Hepatocyte (in vitro differentiated cells): Measurements from ENCODE around the gene PTCD1. TPM values are rescaled to one million over a fixed set of nuclear protein-coding genes. Genes with fewer than 3 reads are reported as not detected.

ENCODE experiments used
- DNase-seq: peaks from one replicate; pipeline ENCODE4 v3.0.0-alpha.2; 2016; ENCODE audit warnings: low spot score
- H2AFZ ChIP-seq: fragments of 200-600 bp; sonication (generic); 2 replicates; pipeline ENCODE4 v1.6.0; 2016; ENCODE audit warnings: antibody characterized with exemption, mild to moderate bottlenecking
- H3K27ac ChIP-seq: fragments of 200-600 bp; sonication (generic); 2 replicates; pipeline ENCODE4 v1.5.1; 2016; ENCODE audit warnings: mild to moderate bottlenecking
- H3K27me3 ChIP-seq: fragments of 200-600 bp; sonication (generic); 2 replicates; pipeline ENCODE4 v1.6.1; 2016
- H3K36me3 ChIP-seq: fragments of 200-600 bp; sonication (generic); replicated peaks from 2 replicates; pipeline ENCODE4 v1.5.1; 2016; ENCODE audit warnings: low read depth; ENCODE audit not compliant: insufficient read depth
- H3K4me1 ChIP-seq: fragments of 200-600 bp; sonication (generic); 2 replicates; pipeline ENCODE4 v1.5.1; 2016; ENCODE audit warnings: mild to moderate bottlenecking, moderate library complexity; ENCODE audit not compliant: insufficient read depth
- H3K4me2 ChIP-seq: fragments of 200-600 bp; sonication (generic); 2 replicates; pipeline ENCODE4 v1.6.0; 2016
- H3K4me3 ChIP-seq: fragments of 200-600 bp; sonication (generic); 2 replicates; pipeline ENCODE4 v1.5.1; 2016; ENCODE audit warnings: mild to moderate bottlenecking
- H3K79me2 ChIP-seq: fragments of 200-600 bp; sonication (generic); 2 replicates; pipeline ENCODE4 v1.6.0; 2017; ENCODE audit warnings: mild to moderate bottlenecking
- H3K9me2 ChIP-seq: fragments of 200-600 bp; sonication (generic); replicated peaks from 2 replicates; pipeline ENCODE4 v1.6.0; 2017; ENCODE audit warnings: mild to moderate bottlenecking; ENCODE audit not compliant: insufficient read depth
- H3K9me3 ChIP-seq: fragments of 200-600 bp; sonication (generic); 2 replicates; pipeline ENCODE4 v1.5.1; 2016; ENCODE audit warnings: low read depth, mild to moderate bottlenecking
- H4K20me1 ChIP-seq: fragments of 200-600 bp; sonication (generic); 2 replicates; pipeline ENCODE4 v1.6.0; 2016; ENCODE audit warnings: mild to moderate bottlenecking; ENCODE audit not compliant: insufficient read depth, poor library complexity, severe bottlenecking
- EZH2 ChIP-seq: fragments of 200-600 bp; sonication (generic); IDR thresholded peaks from 2 replicates; pipeline ENCODE4 v1.6.1; 2016; ENCODE audit warnings: antibody characterized with exemption, mild to moderate bottlenecking, borderline replicate concordance
- EZH2phosphoT487 ChIP-seq: fragments of 200-600 bp; sonication (generic); IDR thresholded peaks from one replicate; pipeline ENCODE4 v1.6.1; 2018; ENCODE audit warnings: antibody characterized with exemption, mild to moderate bottlenecking, low read depth, moderate library complexity; ENCODE audit not compliant: unreplicated experiment, severe bottlenecking
- WGBS: methylation state at CpG from one replicate; pipeline ENCODE4 v1.1.6; 2016; ENCODE audit warnings: low lambda C conversion rate; ENCODE audit errors: missing lambda C conversion rate; 5-methylcytosine and 5-hydroxymethylcytosine counted together
- polyA plus RNA-seq: library from polyadenylated mRNA; unstranded; fragments of >200 nt; fragmentation: Nextera tagmentation; extraction: Ambion mirVana; gene quantifications from 2 replicates; pipeline ENCODE4 v1.2.1, GENCODE V29; 2016
- total RNA-seq: library from RNA; depleted of rRNA; stranded (reverse); fragments of >200 nt; gene quantifications from 2 replicates; pipeline ENCODE4 v1.2.3, GENCODE V29; 2014
- TF ChIP-seq, protein P1 (sequence below): fragments of 200-600 bp; sonication (generic); IDR thresholded peaks from 2 replicates; pipeline ENCODE4 v1.5.1; 2016; ENCODE audit warnings: antibody characterized with exemption, mild to moderate bottlenecking; ENCODE audit not compliant: poor library complexity

The PTCD1 gene, protein sequence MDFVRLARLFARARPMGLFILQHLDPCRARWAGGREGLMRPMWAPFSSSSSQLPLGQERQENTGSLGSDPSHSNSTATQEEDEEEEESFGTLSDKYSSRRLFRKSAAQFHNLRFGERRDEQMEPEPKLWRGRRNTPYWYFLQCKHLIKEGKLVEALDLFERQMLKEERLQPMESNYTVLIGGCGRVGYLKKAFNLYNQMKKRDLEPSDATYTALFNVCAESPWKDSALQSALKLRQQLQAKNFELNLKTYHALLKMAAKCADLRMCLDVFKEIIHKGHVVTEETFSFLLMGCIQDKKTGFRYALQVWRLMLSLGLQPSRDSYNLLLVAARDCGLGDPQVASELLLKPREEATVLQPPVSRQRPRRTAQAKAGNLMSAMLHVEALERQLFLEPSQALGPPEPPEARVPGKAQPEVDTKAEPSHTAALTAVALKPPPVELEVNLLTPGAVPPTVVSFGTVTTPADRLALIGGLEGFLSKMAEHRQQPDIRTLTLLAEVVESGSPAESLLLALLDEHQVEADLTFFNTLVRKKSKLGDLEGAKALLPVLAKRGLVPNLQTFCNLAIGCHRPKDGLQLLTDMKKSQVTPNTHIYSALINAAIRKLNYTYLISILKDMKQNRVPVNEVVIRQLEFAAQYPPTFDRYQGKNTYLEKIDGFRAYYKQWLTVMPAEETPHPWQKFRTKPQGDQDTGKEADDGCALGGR
- 9.2 and 11.3 TPM in 2 replicates for total RNA-seq
- polyA plus RNA-seq: 7.0 and 10.8 TPM in 2 replicates

DNA sequence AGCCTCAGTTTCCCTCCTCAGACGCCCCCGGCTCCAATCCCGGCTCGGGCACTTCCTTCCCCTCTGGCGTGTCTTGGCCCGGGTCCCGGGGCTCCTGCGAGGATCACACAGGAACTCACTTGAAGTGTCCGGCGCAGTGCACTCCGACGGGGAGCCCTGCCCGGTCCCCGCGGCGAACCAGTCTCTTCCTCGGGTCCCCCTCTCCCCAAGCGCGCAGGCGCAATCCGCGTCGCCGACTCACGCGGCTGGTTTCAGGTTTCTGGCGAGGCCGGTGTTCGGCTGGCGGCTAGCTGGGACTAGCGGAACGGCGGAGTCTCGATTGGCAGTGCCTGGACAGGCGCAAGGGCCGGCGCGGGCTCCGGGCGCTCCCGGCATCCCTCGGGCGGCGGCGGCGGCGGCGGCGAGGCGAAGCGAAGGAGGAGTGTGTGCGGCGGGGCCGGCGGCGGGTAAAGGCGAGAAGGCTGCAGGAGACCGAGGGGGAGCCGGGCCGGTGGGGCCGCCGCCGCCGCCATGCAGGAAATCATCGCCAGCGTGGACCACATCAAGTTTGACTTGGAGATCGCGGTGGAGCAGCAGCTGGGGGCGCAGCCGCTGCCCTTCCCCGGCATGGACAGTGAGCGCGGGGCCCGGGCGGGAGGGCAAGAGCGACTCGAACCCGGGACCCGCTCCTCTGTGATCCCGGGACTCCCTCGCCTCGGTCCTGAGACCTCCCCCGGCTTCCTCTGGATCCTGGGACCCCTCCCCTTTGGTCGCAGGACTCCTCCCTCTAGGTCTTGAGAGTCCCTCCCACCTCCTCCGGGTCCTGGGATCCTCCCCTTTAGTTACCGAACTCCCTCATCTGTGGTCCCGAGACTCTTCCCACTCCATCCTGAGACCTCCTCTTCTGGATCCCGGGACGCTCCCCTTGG lies at the start of gene PTCD1, which contains the start of gene CPSF4:
Gene PTCD1, minus strand, starts transcription at position 226 of the 908 bp plus-strand sequence. CDS start 3,556 bp downstream, outside the sequence.
Gene CPSF4, plus strand, starts transcription at position 371 of the 908 bp plus-strand sequence. Its CDS starts 140 bp downstream, at position 511.
- H3K4me1 ChIP-seq: peaks cover 10% of the 10 kb centered on the region
- no peaks in the 10 kb centered on the region for H3K36me3 ChIP-seq
- H3K4me2 ChIP-seq: peak within 1 kb of the TSS; percentile 90
- H2AFZ ChIP-seq: peak within 1 kb of the TSS; percentile 86
- DNase-seq: peak; percentile 99
- H3K4me3 ChIP-seq: peak within 1 kb of the TSS; percentile 93
- no peaks in the 10 kb centered on the region for H3K9me2 ChIP-seq
- no peaks in the 10 kb centered on the region for H3K9me3 ChIP-seq
- peaks cover 73% of the 10 kb centered on the region for H3K79me2 ChIP-seq
- 1% methylated on average over 61 of the region's 89 CpGs for WGBS
- no peaks in the 10 kb centered on the region for H3K27me3 ChIP-seq
- H4K20me1 ChIP-seq: peaks cover 6% of the 10 kb centered on the region
- TF ChIP-seq, protein P1, sequence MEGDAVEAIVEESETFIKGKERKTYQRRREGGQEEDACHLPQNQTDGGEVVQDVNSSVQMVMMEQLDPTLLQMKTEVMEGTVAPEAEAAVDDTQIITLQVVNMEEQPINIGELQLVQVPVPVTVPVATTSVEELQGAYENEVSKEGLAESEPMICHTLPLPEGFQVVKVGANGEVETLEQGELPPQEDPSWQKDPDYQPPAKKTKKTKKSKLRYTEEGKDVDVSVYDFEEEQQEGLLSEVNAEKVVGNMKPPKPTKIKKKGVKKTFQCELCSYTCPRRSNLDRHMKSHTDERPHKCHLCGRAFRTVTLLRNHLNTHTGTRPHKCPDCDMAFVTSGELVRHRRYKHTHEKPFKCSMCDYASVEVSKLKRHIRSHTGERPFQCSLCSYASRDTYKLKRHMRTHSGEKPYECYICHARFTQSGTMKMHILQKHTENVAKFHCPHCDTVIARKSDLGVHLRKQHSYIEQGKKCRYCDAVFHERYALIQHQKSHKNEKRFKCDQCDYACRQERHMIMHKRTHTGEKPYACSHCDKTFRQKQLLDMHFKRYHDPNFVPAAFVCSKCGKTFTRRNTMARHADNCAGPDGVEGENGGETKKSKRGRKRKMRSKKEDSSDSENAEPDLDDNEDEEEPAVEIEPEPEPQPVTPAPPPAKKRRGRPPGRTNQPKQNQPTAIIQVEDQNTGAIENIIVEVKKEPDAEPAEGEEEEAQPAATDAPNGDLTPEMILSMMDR: no peak
- TF ChIP-seq EZH2 (no peak), EZH2phosphoT487 (no peak)
- peak within 1 kb of the TSS; percentile 91 for H3K27ac ChIP-seq

DNA sequence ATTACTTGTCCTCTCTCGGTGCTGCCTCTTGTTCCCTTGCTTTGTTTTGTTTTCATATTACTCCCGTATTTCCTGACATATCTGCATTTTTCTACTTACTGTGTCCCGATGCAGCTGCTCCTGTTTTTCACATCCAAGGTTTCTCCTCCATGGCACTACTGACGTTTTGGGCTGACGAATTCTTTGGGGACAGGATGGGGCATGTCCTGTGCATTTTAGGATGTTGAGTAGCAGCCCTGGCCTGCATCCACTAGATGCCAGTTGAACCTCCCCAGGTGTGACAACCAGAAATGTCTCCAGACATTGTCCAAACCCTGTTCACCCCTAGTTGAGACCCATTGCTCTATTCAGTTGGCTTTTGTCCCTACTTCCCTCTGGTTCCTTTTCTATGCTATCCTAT lies 46.5 kb upstream of the PTCD1 start:
- TF ChIP-seq EZH2phosphoT487: no peak
- TF ChIP-seq EZH2: no peak
- TF ChIP-seq, protein P1: no peak
- H3K9me3 ChIP-seq: no peaks in the 10 kb centered on the region
- no peaks in the 10 kb centered on the region for H3K36me3 ChIP-seq
- no peak overlapping the region for H3K27ac ChIP-seq
- H2AFZ ChIP-seq: no peak overlapping the region
- no peaks in the 10 kb centered on the region for H3K79me2 ChIP-seq
- no peak overlapping the region for H3K4me2 ChIP-seq
- no peaks in the 10 kb centered on the region for H3K27me3 ChIP-seq
- no peak overlapping the region for H3K4me3 ChIP-seq
- no peaks in the 10 kb centered on the region for H4K20me1 ChIP-seq
- no peak for DNase-seq
- WGBS: 93% methylated on average over 5 of the region's 5 CpGs
- no peaks in the 10 kb centered on the region for H3K9me2 ChIP-seq
- no peaks in the 10 kb centered on the region for H3K4me1 ChIP-seq

DNA sequence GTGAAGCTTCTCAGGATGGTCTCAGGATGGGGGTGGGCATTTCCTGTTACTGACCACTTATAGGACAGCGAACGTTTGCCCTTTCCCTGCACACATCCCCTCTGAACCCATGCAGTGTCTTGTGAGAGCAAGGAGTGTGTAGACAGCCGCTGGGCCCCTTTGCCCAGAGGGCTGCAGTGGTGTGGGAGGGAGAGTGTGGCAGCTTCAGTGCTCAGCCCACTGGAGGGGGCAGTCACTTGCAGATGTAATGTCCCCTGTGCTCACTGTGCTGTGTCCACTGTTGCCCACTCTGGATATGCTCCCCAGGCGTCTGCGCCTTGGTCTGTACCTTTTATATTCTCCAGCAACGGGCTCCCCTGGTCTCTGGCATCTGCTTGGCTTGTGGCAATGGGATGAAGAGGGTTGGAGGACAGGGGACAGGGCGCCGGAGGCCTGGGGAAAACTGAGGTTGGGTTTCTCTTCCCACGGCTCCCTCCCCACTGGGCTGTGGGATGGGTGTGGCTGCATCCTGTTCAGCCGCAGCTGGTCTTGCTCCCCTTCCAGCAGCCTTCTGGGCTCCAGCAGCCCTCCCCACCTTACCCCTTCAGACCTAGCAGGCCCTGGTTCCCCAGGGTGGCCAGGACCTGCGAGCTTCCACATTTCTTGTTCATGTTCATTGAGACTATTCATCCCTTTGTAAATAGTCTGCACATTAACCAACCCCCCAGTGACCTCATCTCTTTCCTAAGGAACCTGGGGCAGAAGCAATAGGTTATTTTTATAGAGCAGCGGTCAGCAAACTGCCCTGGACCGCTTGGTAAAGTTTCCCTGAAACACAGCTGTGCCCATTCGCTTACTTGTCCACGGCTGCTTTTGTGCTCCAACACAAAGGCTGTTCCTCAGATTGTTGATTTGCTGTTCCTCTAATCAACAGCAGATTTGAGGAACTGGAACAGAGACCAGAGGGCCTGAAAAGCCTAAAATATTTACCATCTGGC lies 40.2 kb upstream of the PTCD1 start:
- Histone ChIP-seq H3K36me3 (no peaks in the 10 kb centered on the region), H3K79me2 (peaks cover 51% of the 10 kb centered on the region), H3K27me3 (no peaks in the 10 kb centered on the region), H3K4me2 (no peak overlapping the region), H3K4me1 (peaks cover 4% of the 10 kb centered on the region), H3K9me3 (no peaks in the 10 kb centered on the region), H3K9me2 (no peaks in the 10 kb centered on the region), H3K4me3 (no peak overlapping the region), H3K27ac (no peak overlapping the region), H4K20me1 (no peaks in the 10 kb centered on the region), H2AFZ (no peak overlapping the region)
- 93% methylated on average over 15 of the region's 15 CpGs for WGBS
- no peak for TF ChIP-seq EZH2
- no peak for DNase-seq
